Suprapubic skin (tissue), 4 donors: ENCODE results near the gene WNK1.

ENCODE experiments used
- EP300 ChIP-seq: sonication (generic); formaldehyde crosslinking; IDR thresholded peaks from one replicate; pipeline ENCODE4 v1.6.1; 2017; ENCODE audit warnings: antibody characterized with exemption
- POLR2A ChIP-seq, 2 donors: fragments of 450-650 bp; IDR thresholded peaks; one replicate each; pipeline ENCODE4 v1.6.1; 2017; ENCODE audit warnings: antibody characterized with exemption in 2 of 2, mild to moderate bottlenecking in 2 of 2, moderate library complexity in 2 of 2
- POLR2AphosphoS5 ChIP-seq, 3 donors: sonication (generic); formaldehyde crosslinking; IDR thresholded peaks; one replicate each; pipeline ENCODE4 v1.6.1; 2017; ENCODE audit warnings: antibody characterized with exemption in 3 of 3
- TF ChIP-seq, protein P1 (sequence below), 2 donors: fragments of 200-600 bp in 1 of 2; fragments of 450-650 bp in 1 of 2; sonication (generic) in 1 of 2; IDR thresholded peaks; one replicate each; pipeline ENCODE4 v1.5.1; 2016 to 2019; ENCODE audit warnings: antibody characterized with exemption in 2 of 2, mild to moderate bottlenecking in 1 of 2, moderate library complexity in 1 of 2

DNA sequence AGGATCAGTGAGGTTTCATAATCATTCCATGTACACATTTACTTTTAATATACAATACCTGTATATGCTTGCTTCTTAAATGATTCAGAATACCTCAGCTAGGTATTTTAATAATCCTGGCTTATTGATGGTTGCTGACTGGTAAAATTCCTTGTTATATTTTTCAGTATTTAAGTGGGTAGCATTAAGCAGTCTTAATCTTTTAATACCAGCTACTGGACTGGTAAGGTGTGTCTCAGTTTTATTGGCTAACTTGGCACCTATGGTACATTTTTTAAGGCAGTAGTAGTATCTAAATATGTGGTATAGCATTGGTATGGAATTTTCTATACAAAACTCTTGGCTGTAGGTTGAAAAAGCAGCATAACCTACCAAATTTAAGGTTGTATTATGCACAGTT is 100.5 kb downstream of the WNK1 start:
- TF ChIP-seq POLR2AphosphoS5 (IDR thresholded peaks at IDR 0.05) (no peak), POLR2A (IDR thresholded peaks at IDR 0.05) (no peak), EP300 (no peak)
- TF ChIP-seq, protein P1, sequence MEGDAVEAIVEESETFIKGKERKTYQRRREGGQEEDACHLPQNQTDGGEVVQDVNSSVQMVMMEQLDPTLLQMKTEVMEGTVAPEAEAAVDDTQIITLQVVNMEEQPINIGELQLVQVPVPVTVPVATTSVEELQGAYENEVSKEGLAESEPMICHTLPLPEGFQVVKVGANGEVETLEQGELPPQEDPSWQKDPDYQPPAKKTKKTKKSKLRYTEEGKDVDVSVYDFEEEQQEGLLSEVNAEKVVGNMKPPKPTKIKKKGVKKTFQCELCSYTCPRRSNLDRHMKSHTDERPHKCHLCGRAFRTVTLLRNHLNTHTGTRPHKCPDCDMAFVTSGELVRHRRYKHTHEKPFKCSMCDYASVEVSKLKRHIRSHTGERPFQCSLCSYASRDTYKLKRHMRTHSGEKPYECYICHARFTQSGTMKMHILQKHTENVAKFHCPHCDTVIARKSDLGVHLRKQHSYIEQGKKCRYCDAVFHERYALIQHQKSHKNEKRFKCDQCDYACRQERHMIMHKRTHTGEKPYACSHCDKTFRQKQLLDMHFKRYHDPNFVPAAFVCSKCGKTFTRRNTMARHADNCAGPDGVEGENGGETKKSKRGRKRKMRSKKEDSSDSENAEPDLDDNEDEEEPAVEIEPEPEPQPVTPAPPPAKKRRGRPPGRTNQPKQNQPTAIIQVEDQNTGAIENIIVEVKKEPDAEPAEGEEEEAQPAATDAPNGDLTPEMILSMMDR (IDR thresholded peaks at IDR 0.05), result no peak
